Endothelial cell of hepatic sinusoid (primary cell): ENCODE results near the gene PPM1M.

Source experiments
- in situ Hi-C: cut with HindIII; loops from 2 replicates; pipeline ENCODE4 v1.10.0; 2017; ENCODE audit warnings: low sequenced_read_pairs

Gene PPM1M

GRCh38 chr3:52213901-52214300, 31.7 kb upstream of the PPM1M start:
- in situ Hi-C loops = no loop called here

GRCh38 chr3:52215351-52215750, 30.2 kb upstream of the PPM1M start:
- in situ Hi-C loops = no loop called here

- in situ Hi-C loops = no loop called here
These were observed 28.8 kb upstream of the PPM1M start for GRCh38 chr3:52216585-52217408.

GRCh38 chr3:52217409-52217805, 28.2 kb upstream of the PPM1M start:
- in situ Hi-C loops = no loop called here

- in situ Hi-C loops = no loop called here
These were observed 27.5 kb upstream of the PPM1M start for GRCh38 chr3:52218026-52218425.

- in situ Hi-C loops = no loop called here
These were observed 27.1 kb upstream of the PPM1M start for GRCh38 chr3:52218454-52218853.

- in situ Hi-C loops = no loop called here
These were observed 26.5 kb upstream of the PPM1M start for GRCh38 chr3:52218937-52219650.

GRCh38 chr3:52220380-52221026, 25.1 kb upstream of the PPM1M start:
- in situ Hi-C loops = loop anchor here (5.0 kb wide), 1 partner anchor 38 kb away; no protein-coding TSS in a partner anchor

- in situ Hi-C loops = loop anchor here (5.0 kb wide), 1 partner anchor 39 kb away; no protein-coding TSS in a partner anchor
These were observed 24.4 kb upstream of the PPM1M start for GRCh38 chr3:52221141-52221562.

GRCh38 chr3:52221563-52222318, 23.8 kb upstream of the PPM1M start:
- in situ Hi-C loops = loop anchor here (5.0 kb wide), 1 partner anchor 39 kb away; no protein-coding TSS in a partner anchor

- in situ Hi-C loops = loop anchor here (5.0 kb wide), 1 partner anchor 40 kb away; no protein-coding TSS in a partner anchor
These were observed 23.0 kb upstream of the PPM1M start for GRCh38 chr3:52222319-52223221.

GRCh38 chr3:52223449-52224408, 21.8 kb upstream of the PPM1M start:
- in situ Hi-C loops = loop anchor here (5.0 kb wide), 1 partner anchor 41 kb away; no protein-coding TSS in a partner anchor

GRCh38 chr3:52225452-52226228, 19.9 kb upstream of the PPM1M start, which contains the start of gene TLR9:
TLR9 (minus strand) TSS chr3:52225645; CDS start chr3:52225529, 116 bp downstream.
- in situ Hi-C loops = no loop called here

- in situ Hi-C loops = no loop called here
These were observed 19.2 kb upstream of the PPM1M start for GRCh38 chr3:52226229-52226817.

- in situ Hi-C loops = no loop called here
These were observed 18.4 kb upstream of the PPM1M start for GRCh38 chr3:52227117-52227516.

GRCh38 chr3:52227766-52228165, 17.8 kb upstream of the PPM1M start:
- in situ Hi-C loops = no loop called here

- in situ Hi-C loops = no loop called here
These were observed 17.3 kb upstream of the PPM1M start for GRCh38 chr3:52228266-52228665.
